Dendritic cell treated with granulocyte-macrophage colony-stimulating factor and Interleukin-4, amounts not matched to agents 40 ng/mL and 50 ng/mL, for 4 days (primary cell): Measurements from ENCODE around the gene ARID2.

Source experiments
- H3K27ac Mint-ChIP-seq: one replicate; pipeline ENCODE4 v1.8.0; 2022; ENCODE audit warnings: mild to moderate bottlenecking, mixed read lengths
- H3K27me3 Mint-ChIP-seq: one replicate; pipeline ENCODE4 v1.8.0; 2022; ENCODE audit warnings: mild to moderate bottlenecking, mixed read lengths
- H3K36me3 Mint-ChIP-seq: one replicate; pipeline ENCODE4 v1.8.0; 2022; ENCODE audit warnings: low read depth, mixed read lengths
- H3K4me1 Mint-ChIP-seq: one replicate; pipeline ENCODE4 v1.8.0; 2022; ENCODE audit warnings: low read depth, mixed read lengths
- H3K4me3 Mint-ChIP-seq: one replicate; pipeline ENCODE4 v1.8.0; 2022; ENCODE audit warnings: mild to moderate bottlenecking, moderate library complexity, mixed read lengths
- H3K9me3 Mint-ChIP-seq: one replicate; pipeline ENCODE4 v1.8.0; 2022; ENCODE audit warnings: mixed read lengths
- intact Hi-C: fragments of 100-400 bp; cut with micrococcal nuclease; formaldehyde crosslinking; loops from one replicate; pipeline ENCODE4 v1.15.0; 2022

Gene ARID2

DNA sequence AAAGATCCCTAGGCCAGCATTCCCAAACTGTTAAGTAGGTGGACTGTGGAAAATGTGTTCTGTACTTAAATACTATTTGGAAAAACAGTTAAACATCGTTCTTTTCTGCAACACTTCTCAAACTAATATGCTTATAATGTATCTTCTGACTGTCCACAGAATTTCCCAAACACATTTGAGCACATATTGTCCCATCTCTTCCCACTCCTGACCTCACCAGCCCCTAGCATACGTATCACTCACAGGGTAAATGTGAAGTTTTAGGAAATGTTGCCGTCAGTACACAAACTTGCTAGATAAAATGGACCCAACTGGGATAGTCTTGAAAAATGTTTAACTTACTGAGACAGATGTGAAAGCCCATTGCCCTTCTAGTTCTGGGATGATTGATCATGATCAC, 27.7 kb downstream of the ARID2 start:
- H3K4me1 Mint-ChIP-seq = peaks cover 41% of the 10 kb centered on the region
- intact Hi-C loops = no loop called here
- H3K27me3 Mint-ChIP-seq = no peaks in the 10 kb centered on the region
- peaks cover 55% of the 10 kb centered on the region for H3K36me3 Mint-ChIP-seq
- H3K27ac Mint-ChIP-seq = no peak overlapping the region
- H3K9me3 Mint-ChIP-seq = no peaks in the 10 kb centered on the region
- H3K4me3 Mint-ChIP-seq = no peak overlapping the region

- no peaks in the 10 kb centered on the region for H3K27me3 Mint-ChIP-seq
- peaks cover 18% of the 10 kb centered on the region for H3K4me1 Mint-ChIP-seq
- H3K4me3 Mint-ChIP-seq = no peak overlapping the region
- intact Hi-C loops = loop anchor here (10.0 kb wide), 1 partner anchor 244 kb away; no protein-coding TSS in a partner anchor
- no peak overlapping the region for H3K27ac Mint-ChIP-seq
- H3K36me3 Mint-ChIP-seq = peaks cover 29% of the 10 kb centered on the region
- no peaks in the 10 kb centered on the region for H3K9me3 Mint-ChIP-seq
Measured at GRCh38 chr12:45760333-45760732, 30.8 kb downstream of the ARID2 start.

GRCh38 chr12:45762185-45763110, 32.9 kb downstream of the ARID2 start:
- peaks cover 18% of the 10 kb centered on the region for H3K4me1 Mint-ChIP-seq
- H3K9me3 Mint-ChIP-seq = no peaks in the 10 kb centered on the region
- intact Hi-C loops = loop anchor here (10.0 kb wide), 1 partner anchor 242 kb away; no protein-coding TSS in a partner anchor
- no peaks in the 10 kb centered on the region for H3K27me3 Mint-ChIP-seq
- no peak overlapping the region for H3K27ac Mint-ChIP-seq
- peaks cover 27% of the 10 kb centered on the region for H3K36me3 Mint-ChIP-seq
- no peak overlapping the region for H3K4me3 Mint-ChIP-seq

GRCh38 chr12:45763381-45763780, 33.9 kb downstream of the ARID2 start:
- H3K27ac Mint-ChIP-seq = no peak overlapping the region
- H3K36me3 Mint-ChIP-seq = peaks cover 32% of the 10 kb centered on the region
- H3K27me3 Mint-ChIP-seq = no peaks in the 10 kb centered on the region
- intact Hi-C loops = loop anchor here (10.0 kb wide), 1 partner anchor 241 kb away; no protein-coding TSS in a partner anchor
- peaks cover 23% of the 10 kb centered on the region for H3K4me1 Mint-ChIP-seq
- no peak overlapping the region for H3K4me3 Mint-ChIP-seq
- peaks cover 2% of the 10 kb centered on the region for H3K9me3 Mint-ChIP-seq

- peaks cover 36% of the 10 kb centered on the region for H3K4me1 Mint-ChIP-seq
- intact Hi-C loops = loop anchor here (10.0 kb wide), 1 partner anchor 237 kb away; no protein-coding TSS in a partner anchor
- no peak overlapping the region for H3K4me3 Mint-ChIP-seq
- H3K27ac Mint-ChIP-seq = no peak overlapping the region
- peaks cover 15% of the 10 kb centered on the region for H3K9me3 Mint-ChIP-seq
- peaks cover 38% of the 10 kb centered on the region for H3K36me3 Mint-ChIP-seq
- H3K27me3 Mint-ChIP-seq = no peaks in the 10 kb centered on the region
Measured at GRCh38 chr12:45768194-45768593, 38.7 kb downstream of the ARID2 start.

GRCh38 chr12:45773747-45774146, 44.2 kb downstream of the ARID2 start:
- H3K4me1 Mint-ChIP-seq = peaks cover 34% of the 10 kb centered on the region
- H3K27me3 Mint-ChIP-seq = no peaks in the 10 kb centered on the region
- peaks cover 10% of the 10 kb centered on the region for H3K36me3 Mint-ChIP-seq
- peaks cover 10% of the 10 kb centered on the region for H3K9me3 Mint-ChIP-seq
- intact Hi-C loops = no loop called here
- H3K27ac Mint-ChIP-seq = no peak overlapping the region
- no peak overlapping the region for H3K4me3 Mint-ChIP-seq

GRCh38 chr12:45774508-45775162, 45.1 kb downstream of the ARID2 start:
- Mint-ChIP-seq H3K4me3 (no peak overlapping the region), H3K9me3 (peaks cover 1% of the 10 kb centered on the region), H3K27ac (no peak overlapping the region), H3K27me3 (no peaks in the 10 kb centered on the region), H3K4me1 (peaks cover 27% of the 10 kb centered on the region), H3K36me3 (peaks cover 1% of the 10 kb centered on the region)
- intact Hi-C loops = no loop called here

- Mint-ChIP-seq H3K36me3 (no peaks in the 10 kb centered on the region), H3K27ac (no peak overlapping the region), H3K4me3 (no peak overlapping the region), H3K27me3 (no peaks in the 10 kb centered on the region), H3K9me3 (no peaks in the 10 kb centered on the region), H3K4me1 (peaks cover 25% of the 10 kb centered on the region)
- intact Hi-C loops = no loop called here
Measured at GRCh38 chr12:45775465-45775864, 46.0 kb downstream of the ARID2 start.

DNA sequence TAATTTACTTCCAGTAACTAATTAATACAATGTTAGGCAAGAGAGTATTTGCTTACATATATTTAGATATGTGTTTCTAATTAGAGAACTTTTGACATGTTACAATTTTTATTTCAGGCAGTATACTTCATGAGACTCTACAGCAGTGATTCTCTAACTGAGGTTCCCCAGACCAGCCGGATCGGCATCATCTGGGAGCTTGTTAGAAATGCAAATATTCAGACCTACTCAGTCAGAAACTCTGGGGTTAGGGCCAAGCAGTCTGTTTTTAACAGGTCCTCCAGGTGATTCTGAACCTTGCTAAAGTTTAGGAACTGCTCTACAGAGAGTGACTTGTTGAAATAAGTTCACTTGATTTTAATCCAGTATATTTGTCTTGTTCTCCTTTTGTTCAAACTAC, 46.5 kb downstream of the ARID2 start:
- Mint-ChIP-seq H3K4me1 (peaks cover 22% of the 10 kb centered on the region), H3K27ac (no peak overlapping the region), H3K4me3 (no peak overlapping the region), H3K9me3 (no peaks in the 10 kb centered on the region), H3K27me3 (no peaks in the 10 kb centered on the region), H3K36me3 (no peaks in the 10 kb centered on the region)
- intact Hi-C loops = no loop called here

GRCh38 chr12:45779936-45780335, 50.4 kb downstream of the ARID2 start:
- Mint-ChIP-seq H3K27ac (no peak overlapping the region), H3K27me3 (no peaks in the 10 kb centered on the region), H3K4me1 (no peaks in the 10 kb centered on the region), H3K4me3 (no peak overlapping the region), H3K9me3 (no peaks in the 10 kb centered on the region), H3K36me3 (no peaks in the 10 kb centered on the region)
- intact Hi-C loops = no loop called here

DNA sequence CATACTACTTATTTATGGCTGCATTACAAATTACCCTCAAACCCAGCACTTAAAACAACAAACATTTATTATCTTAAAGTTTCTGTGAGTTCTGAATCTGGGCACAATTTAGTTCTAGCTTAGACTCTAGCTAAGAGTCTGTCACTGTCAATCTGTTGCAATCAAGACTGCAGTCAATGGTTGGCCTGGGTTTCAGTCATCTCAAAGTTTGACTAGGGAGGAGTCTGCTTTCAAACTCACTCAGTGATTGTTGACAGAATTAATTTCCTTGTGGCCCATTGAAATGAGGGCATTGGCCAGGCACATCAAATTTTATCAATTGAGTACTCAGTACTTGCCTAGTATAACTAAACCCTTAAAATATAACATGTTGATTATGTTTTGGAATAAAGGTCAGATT, 51.6 kb downstream of the ARID2 start:
- H3K4me1 Mint-ChIP-seq = no peaks in the 10 kb centered on the region
- H3K27me3 Mint-ChIP-seq = no peaks in the 10 kb centered on the region
- H3K36me3 Mint-ChIP-seq = no peaks in the 10 kb centered on the region
- no peak overlapping the region for H3K27ac Mint-ChIP-seq
- no peak overlapping the region for H3K4me3 Mint-ChIP-seq
- no peaks in the 10 kb centered on the region for H3K9me3 Mint-ChIP-seq
- intact Hi-C loops = no loop called here

DNA sequence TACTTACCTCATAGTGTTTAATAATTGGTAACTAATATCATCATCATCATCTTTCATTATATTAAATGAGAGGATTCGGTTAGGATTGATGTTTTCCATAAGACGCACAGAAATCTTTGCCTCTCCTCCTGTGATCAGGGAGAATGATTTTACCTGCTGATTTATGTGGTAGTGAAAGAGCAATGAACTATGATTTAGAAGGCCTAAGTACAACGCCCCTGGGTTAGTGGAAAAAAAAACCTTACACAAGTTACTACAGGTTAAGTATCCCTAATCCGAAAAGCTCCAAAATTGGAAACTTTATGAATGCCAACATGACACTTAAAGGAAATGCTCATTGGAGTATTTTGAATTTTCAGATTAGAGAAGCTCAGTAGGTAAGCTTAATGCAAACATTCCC, 55.8 kb downstream of the ARID2 start:
- H3K9me3 Mint-ChIP-seq = no peaks in the 10 kb centered on the region
- peaks cover 7% of the 10 kb centered on the region for H3K36me3 Mint-ChIP-seq
- H3K4me1 Mint-ChIP-seq = no peaks in the 10 kb centered on the region
- no peak overlapping the region for H3K27ac Mint-ChIP-seq
- H3K4me3 Mint-ChIP-seq = no peak overlapping the region
- intact Hi-C loops = no loop called here
- H3K27me3 Mint-ChIP-seq = no peaks in the 10 kb centered on the region

GRCh38 chr12:45789025-45789424, 59.5 kb downstream of the ARID2 start:
- peaks cover 7% of the 10 kb centered on the region for H3K36me3 Mint-ChIP-seq
- no peaks in the 10 kb centered on the region for H3K27me3 Mint-ChIP-seq
- no peaks in the 10 kb centered on the region for H3K4me1 Mint-ChIP-seq
- intact Hi-C loops = no loop called here
- H3K27ac Mint-ChIP-seq = no peak overlapping the region
- H3K9me3 Mint-ChIP-seq = no peaks in the 10 kb centered on the region
- H3K4me3 Mint-ChIP-seq = no peak overlapping the region

DNA sequence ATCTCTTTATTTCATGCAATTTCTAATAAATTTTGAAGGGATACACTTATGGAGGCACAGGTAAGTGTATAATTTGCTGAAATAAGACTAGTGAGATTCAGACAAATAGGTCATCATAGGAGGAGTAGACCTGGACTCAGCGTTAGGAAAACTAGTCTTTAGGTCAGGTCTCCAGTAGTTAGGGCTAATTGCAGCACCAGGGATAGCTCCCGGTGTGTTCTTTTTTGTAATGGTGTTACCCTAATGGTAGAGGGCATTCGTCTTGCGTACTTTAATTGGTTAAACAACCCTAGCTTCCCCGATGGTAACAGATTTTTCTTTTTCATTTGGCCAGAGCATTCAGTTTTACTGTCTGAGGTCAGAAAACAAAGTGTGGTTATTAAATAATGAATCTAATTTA, 64.9 kb downstream of the ARID2 start:
- Mint-ChIP-seq H3K36me3 (peaks cover 11% of the 10 kb centered on the region), H3K27ac (no peak overlapping the region), H3K4me1 (no peaks in the 10 kb centered on the region), H3K27me3 (no peaks in the 10 kb centered on the region), H3K4me3 (no peak overlapping the region), H3K9me3 (no peaks in the 10 kb centered on the region)
- intact Hi-C loops = no loop called here
